ENCODE data around the gene SIGLEC8. TPM values are rescaled to one million over a fixed set of nuclear protein-coding genes. Genes with fewer than 3 reads are reported as not detected.
"Not testable (repeated sequence)": the region's sequence is repeated elsewhere in the genome, so short reads cannot be mapped to it uniquely, and the experiment has no call there.

SIGLEC8 gene
- polyA plus RNA-seq, 3 donors, result 0.04 to 0.08 TPM; not detected in 1

DNA sequence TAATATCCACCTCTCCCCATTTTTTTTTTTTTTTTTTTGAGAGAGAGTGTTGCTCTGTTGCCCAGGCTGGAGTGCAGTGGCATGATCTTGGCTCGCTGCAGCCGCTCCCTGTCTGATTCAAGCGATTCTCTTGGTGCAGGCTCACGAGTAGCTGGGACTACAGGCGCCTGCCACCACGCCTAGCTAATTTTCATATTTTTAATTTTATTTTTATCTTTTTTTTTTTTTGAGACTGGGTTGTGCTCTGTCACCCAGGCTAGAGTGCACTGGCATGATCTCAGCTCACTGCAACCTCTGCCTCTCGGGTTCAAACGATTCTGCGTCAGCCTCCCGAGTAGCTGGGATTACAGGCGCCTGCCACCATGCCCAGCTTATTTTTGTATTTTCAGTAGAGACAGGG, 37.7 kb downstream of the SIGLEC8 start:
- 82 to 85% (median 84%) methylated on average over 11 of the region's 11 CpGs for WGBS, 3 donors
- H3K27ac ChIP-seq (ENCODE audit: low read depth, low read length), result not testable (repeated sequence)

GRCh38 chr19:51418707-51419106, 39.5 kb downstream of the SIGLEC8 start:
- WGBS, 3 donors, result 72 to 91% (median 91%) methylated on average over 2 of the region's 2 CpGs
- no peak overlapping the region for H3K27ac ChIP-seq (ENCODE audit: low read depth, low read length)

DNA sequence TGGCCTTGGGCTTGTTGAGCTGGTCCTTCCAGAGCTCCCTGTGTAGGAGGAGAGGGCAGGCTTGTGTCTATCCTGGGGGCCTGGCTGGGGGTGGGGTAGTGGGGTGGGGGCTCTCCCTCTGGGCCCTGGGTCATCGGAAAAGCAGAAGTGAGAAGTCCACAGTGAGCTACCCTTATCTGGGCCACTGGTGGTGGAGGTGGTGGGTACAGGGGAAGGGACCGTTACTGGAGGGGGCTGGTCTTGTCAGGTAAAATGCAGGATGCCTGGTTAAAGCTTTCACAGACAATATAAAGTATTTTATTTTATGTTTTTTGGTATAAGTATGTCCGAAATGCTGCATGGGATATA, 40.5 kb downstream of the SIGLEC8 start:
- 50 to 55% (median 53%) methylated on average over 3 of the region's 3 CpGs for WGBS, 3 donors
- H3K27ac ChIP-seq (ENCODE audit: low read depth, low read length), result no peak overlapping the region

DNA sequence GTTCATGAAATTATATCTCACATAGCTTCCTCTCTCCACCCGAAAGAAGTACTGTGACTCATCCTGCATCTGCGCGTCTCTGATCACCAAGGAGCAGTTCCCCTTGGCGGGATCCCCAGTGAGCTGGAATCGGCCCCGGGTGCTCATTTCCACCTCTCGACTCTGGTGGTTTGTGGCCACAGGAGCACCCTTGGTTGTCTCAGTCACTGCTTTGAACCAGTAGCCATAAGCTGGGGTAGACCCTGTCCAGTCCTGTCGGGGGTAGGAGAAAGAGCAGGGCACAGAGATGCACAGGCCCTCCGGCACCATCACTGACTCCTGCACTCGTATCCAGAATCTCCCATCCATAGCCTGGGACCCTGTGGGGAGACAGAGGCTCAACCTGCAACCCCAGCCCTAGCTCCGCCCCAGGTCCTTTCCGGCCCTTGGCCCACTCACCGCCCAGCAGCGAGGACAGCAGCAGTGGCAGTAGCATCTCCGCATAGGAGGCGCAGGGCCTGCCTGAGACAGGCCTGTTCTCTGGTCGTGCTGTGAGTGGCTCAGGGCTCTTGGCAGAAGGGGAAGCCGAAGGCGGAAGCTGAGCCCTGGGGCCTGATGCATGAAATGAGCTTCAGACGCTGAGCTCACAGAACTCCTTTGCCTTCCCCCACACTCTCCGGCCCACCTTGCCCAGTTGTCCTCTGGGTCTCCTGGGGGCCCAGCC, 41.0 kb downstream of the SIGLEC8 start, which contains the start of gene SIGLEC10:
SIGLEC10 (minus strand) TSS at position 536 of the 703 bp plus-strand sequence; CDS start at position 475, 61 bp downstream.
- WGBS, 3 donors, result 35 to 54% (median 42%) methylated on average over 20 to 21 of the region's 21 CpGs
- H3K27ac ChIP-seq (ENCODE audit: low read depth, low read length), result no peak within 1 kb of the TSS

DNA sequence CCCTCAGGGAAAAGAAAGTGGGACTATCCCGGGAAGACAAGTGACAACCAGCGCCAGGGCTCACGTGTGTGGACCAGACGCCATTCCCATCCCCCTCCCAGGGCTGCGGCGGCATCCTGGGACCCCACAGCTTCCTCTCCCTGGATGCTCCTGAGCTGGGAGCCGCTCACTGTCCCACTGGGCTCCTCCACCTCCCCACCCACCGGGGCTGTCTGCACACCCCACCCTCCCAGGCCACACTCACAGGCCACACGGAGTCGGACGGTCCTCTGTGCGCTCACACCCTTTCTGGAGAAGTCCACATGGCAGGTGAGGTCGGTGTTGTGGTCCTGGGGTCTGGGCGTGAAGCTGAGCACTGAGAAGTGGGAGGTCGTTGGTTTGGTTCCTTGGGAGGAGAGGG, 41.8 kb downstream of the SIGLEC8 start:
- WGBS, 3 donors, result 65 to 76% (median 72%) methylated on average over 14 to 15 of the region's 15 CpGs
- not testable (repeated sequence) for H3K27ac ChIP-seq (ENCODE audit: low read depth, low read length)

- no peak overlapping the region for H3K27ac ChIP-seq (ENCODE audit: low read depth, low read length)
- 71 to 89% (median 83%) methylated on average over 11 to 12 of the region's 12 CpGs for WGBS, 3 donors
Observed at GRCh38 chr19:51415187-51415586, 43.1 kb downstream of the SIGLEC8 start.

GRCh38 chr19:51410950-51411748, 47.1 kb downstream of the SIGLEC8 start:
- H3K27ac ChIP-seq (ENCODE audit: low read depth, low read length), result no peak overlapping the region
- 80 to 95% (median 95%) methylated on average over 15 of the region's 15 CpGs for WGBS, 3 donors

GRCh38 chr19:51407511-51408131, 50.6 kb downstream of the SIGLEC8 start:
- 38 to 55% (median 48%) methylated on average over 6 of the region's 6 CpGs for WGBS, 3 donors
- no peak overlapping the region for H3K27ac ChIP-seq (ENCODE audit: low read depth, low read length)

DNA sequence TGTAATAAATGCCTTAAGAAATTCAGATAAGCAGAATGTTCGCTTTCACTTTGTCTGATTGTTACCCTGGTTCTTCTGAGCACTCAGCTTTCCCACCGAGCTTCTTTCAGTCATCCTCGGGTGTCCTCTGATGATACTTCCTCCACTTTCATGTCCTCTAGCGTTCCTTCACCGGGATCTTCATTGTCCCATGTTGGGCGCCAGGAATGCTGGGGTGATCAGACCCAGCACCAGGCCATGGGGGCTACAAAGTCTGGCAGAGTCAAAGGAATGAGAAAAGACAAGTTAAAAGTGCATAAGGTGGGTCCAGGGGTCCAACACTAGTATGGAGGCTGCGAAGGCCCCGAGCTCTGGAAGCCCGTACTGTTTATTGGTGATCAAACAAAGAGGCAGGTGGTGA, 56.1 kb downstream of the SIGLEC8 start:
- no peak overlapping the region for H3K27ac ChIP-seq (ENCODE audit: low read depth, low read length)
- WGBS, 3 donors, result 95 to 96% (median 95%) methylated on average over 9 of the region's 9 CpGs

Other genes starting within 250 kb of the SIGLEC8 start
- gene CD33, start 233.4 kb downstream of the SIGLEC8 start, polyA plus RNA-seq, result 10 to 100 TPM in 1 of 3 donors, 1 to 10 TPM in 2; 1.5 to 10.6 (median 6.7) TPM
- not detected for gene SIGLECL1, start 207.4 kb downstream of the SIGLEC8 start, polyA plus RNA-seq
- 1 to 10 TPM in 1 of 3 donors, under 1 TPM in 2; 0.11 to 1.1 (median 0.28) TPM for gene IGLON5, start 146.8 kb downstream of the SIGLEC8 start, polyA plus RNA-seq
- gene VSIG10L, start 116.3 kb downstream of the SIGLEC8 start, polyA plus RNA-seq, result 1 to 10 TPM in 2 of 3 donors, under 1 TPM in 1; 0.48 to 1.7 (median 1.3) TPM
- gene ETFB, start 92.1 kb downstream of the SIGLEC8 start, polyA plus RNA-seq, result 100 to 1,000 TPM in 2 of 3 donors, 10 to 100 TPM in 1; 99.6 to 407 (median 224) TPM
- 1 to 10 TPM in 1 of 3 donors, under 1 TPM in 2; 0.48 to 3.3 (median 0.49) TPM for gene CLDND2, start 89.5 kb downstream of the SIGLEC8 start, polyA plus RNA-seq
- 10 to 100 TPM in 1 of 3 donors, 1 to 10 TPM in 2; 1.5 to 10.3 (median 9.1) TPM for gene NKG7, start 85.8 kb downstream of the SIGLEC8 start, polyA plus RNA-seq
- not detected for gene LIM2, start 70.5 kb downstream of the SIGLEC8 start, polyA plus RNA-seq
- under 1 TPM in 1 of 3 donors, not detected in 2; 0.56 TPM for gene C19orf84, start 67.9 kb downstream of the SIGLEC8 start, polyA plus RNA-seq
- gene SIGLEC10, start 40.8 kb downstream of the SIGLEC8 start, polyA plus RNA-seq, result 1 to 10 TPM; 2.1 to 3.5 (median 2.4) TPM
- not detected for gene CEACAM18, start 20.1 kb upstream of the SIGLEC8 start, polyA plus RNA-seq
- under 1 TPM in 2 of 3 donors, not detected in 1; 0.08 to 0.56 TPM for gene SIGLEC12, start 43.3 kb upstream of the SIGLEC8 start, polyA plus RNA-seq
- under 1 TPM in 2 of 3 donors, not detected in 1; 0.05 to 0.34 TPM for gene SIGLEC6, start 73.2 kb upstream of the SIGLEC8 start, polyA plus RNA-seq
- 1 to 10 TPM; 1.3 to 3.3 (median 1.5) TPM for gene ZNF175, start 112.8 kb upstream of the SIGLEC8 start, polyA plus RNA-seq
- under 1 TPM in 2 of 3 donors, not detected in 1; 0.34 to 0.71 TPM for gene SIGLEC5, start 171.9 kb upstream of the SIGLEC8 start, polyA plus RNA-seq
- 1 to 10 TPM; 1.1 to 3.8 (median 3.4) TPM for gene SIGLEC14, start 188.4 kb upstream of the SIGLEC8 start, polyA plus RNA-seq
- gene SPACA6, start 234.9 kb upstream of the SIGLEC8 start, polyA plus RNA-seq, result 10 to 100 TPM in 2 of 3 donors, 1 to 10 TPM in 1; 4.7 to 38.5 (median 14.3) TPM

Measured in adipose tissue (tissue), 3 donors.